ENCODE data around the gene TLK1.

The TLK1 gene

GRCh38 chr2:171009386-171009785, 151.3 kb downstream of the TLK1 start:
- no peak for DNase-seq (ENCODE audit: low read depth in 2 of 3, low spot score in 1 of 3)

DNA sequence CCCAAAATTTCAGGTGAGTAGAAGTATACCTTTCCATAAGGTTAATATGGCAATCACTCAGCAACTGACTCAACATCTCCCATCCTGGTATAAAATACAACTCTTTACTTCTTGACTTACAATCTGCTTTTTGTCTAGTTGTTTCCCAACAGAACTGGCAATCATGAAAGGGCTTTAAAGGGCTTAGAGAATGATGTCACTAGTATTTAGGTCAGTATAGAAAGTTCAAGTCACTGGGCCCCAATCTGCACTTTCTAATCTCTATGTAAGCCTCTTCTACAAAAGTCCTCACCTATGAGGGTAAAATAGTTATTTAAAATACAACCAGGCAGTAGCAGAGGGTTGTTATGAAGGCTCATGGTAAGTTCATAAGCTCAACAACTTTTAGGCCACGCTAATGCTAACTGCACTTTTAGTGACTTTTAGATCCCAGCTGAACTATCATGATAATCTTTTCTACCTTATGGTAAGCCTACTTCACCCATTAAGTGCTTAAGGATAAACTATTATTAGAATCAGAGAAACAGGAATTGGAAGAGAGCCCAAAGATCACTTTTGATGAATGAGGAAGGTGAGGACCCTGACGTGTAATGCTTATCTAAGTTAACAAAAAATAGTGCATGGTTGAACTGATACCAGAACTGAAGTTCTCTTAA, 152.0 kb downstream of the TLK1 start:
- DNase-seq (ENCODE audit: low read depth in 2 of 3, low spot score in 1 of 3): no peak

DNA sequence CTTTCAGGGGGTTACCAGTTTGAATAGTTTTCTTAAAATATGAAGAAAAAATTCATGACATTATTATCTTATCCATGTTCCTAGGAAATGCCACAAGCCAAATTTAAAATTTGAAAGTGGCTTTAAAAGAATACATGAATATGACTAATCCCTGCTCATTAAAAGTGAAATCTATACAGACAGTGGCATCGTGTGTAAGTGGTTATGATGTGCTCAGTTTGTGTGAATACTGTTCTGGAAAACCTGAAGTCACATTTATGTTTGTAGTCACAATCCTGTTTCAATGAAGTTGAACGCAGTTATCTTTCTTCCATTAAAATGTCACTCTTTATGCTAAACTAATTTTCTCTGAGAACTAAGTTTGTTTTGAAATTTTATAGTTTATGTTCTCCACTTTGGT, 155.9 kb downstream of the TLK1 start:
- no peak for DNase-seq (ENCODE audit: low read depth in 2 of 3, low spot score in 1 of 3)

GRCh38 chr2:171004363-171004762, 156.3 kb downstream of the TLK1 start:
- DNase-seq (ENCODE audit: low read depth in 2 of 3, low spot score in 1 of 3): no peak

DNA sequence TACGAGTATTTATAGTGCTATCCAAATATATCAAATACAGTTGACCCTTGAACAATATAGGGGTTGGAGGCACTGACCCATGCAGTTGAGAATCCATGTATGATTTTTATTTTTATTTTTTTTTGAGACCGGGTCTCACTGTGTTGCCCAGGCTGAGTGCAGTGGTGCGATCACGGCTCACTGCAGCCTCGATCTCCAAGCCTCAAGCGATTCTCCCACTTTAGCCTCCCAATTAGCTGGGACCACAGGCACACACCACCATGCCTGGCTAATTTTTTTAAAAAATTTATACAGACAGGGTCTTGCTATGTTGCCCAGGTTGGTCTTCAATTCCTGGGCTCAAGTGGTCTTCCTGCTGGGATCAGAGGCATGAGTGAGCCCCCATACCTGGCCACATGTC, 161.0 kb downstream of the TLK1 start:
- no peak for DNase-seq (ENCODE audit: low read depth in 2 of 3, low spot score in 1 of 3)

- DNase-seq (ENCODE audit: low read depth in 2 of 3, low spot score in 1 of 3): no peak
Observed at GRCh38 chr2:170997893-170998597, 162.6 kb downstream of the TLK1 start.

DNA sequence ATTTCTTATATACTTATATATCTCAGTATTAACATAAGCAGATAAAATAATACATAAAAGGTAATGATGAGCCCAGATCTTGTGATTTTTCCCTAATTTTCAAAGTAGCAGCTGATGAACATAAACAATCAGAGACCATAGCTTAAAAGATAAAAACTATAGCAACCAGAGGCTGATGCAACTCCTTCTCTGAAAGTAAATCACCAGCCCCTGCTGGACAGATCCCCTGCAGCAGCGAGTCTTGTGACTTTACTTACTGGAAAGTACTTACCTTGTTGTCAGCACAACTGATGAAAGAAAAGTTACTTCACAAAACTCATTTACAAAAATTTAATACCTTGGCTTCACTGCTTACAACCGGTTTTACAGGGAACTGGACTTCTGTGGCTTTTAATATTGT, 164.4 kb downstream of the TLK1 start:
- no peak for DNase-seq (ENCODE audit: low read depth in 2 of 3, low spot score in 1 of 3)

- no peak for DNase-seq (ENCODE audit: low read depth in 2 of 3, low spot score in 1 of 3)
Observed at GRCh38 chr2:170991398-170992182, 169.1 kb downstream of the TLK1 start.

- no peak for DNase-seq (ENCODE audit: low read depth in 2 of 3, low spot score in 1 of 3)
Observed at GRCh38 chr2:170986566-170987258, 174.0 kb downstream of the TLK1 start.

DNA sequence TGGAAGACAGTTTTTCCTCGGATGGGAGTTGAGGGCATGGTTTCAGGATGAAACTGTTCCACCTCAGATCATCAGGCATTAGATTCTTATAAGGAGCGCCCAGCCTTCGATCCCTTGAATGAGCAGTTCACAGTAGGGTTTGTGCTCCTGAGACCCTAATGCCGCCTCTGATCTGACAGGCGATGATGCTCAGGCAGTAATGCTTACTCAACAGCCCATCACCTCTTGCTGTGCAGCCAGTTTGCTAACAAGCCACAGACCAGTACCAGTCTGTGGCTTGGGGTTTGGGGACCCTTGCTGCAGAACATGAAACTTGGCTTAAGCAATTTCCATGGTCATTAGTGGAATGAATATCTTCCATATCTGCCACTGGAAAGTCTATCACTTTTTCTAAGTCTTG, 175.3 kb downstream of the TLK1 start:
- no peak for DNase-seq (ENCODE audit: low read depth in 2 of 3, low spot score in 1 of 3)

- DNase-seq (ENCODE audit: low read depth in 2 of 3, low spot score in 1 of 3): no peak
Observed at GRCh38 chr2:170984079-170984478, 176.6 kb downstream of the TLK1 start.

DNA sequence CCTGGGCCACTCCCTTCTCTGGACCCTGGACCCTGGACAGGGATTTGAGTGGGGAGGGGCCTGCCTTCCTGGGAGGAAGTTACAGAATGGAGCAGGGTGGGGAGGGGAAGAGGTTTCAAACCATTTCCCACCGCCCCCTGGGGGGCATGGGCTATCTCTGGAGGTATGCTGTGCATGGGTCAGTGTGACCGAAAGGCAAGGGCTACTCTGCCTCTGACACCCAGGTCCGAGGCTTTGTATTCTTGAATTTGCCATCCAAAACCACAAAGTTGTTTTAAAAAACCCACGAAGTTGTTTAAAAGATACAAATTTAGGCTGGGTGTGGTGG, 184.8 kb downstream of the TLK1 start:
- DNase-seq (ENCODE audit: low read depth in 2 of 3, low spot score in 1 of 3): no peak

DNA sequence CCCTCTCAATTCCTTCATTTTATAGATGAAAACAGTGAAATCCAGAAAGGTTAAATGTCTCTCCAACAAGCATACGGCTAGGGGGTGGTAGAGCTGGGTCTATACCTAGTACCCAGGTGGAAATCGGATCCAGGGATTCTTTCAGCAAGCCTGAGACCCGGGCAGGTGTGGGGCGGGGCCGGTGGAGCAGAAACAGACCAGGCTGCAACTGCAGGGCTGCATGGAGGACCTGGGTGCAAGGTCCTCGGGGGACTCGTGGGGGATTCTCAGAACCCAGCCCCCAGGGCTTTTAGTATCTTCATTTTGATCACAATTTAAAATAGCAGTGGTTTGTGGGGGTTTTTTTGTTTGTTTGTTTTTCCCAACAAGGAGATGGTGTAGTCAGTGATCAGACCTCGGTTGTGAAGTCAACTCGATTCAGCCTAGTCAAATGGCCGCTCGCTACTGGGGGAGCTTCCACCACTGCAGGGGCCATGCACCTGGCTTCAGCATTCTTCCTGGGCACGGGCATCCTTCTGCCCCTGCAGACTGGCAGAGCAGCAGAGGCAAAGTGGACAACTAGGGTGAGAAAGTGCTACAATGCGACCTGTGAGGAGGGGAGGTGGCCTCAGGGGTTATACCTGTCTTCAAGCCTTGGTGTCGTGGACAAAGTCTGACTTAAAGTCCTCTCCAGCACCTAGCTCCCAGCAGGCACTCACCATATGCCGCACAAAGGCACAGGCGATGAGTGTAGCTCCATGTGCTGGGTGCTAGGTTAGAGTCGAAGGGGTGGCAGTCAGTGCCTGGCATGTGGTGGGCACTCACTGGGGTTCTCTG, 185.4 kb downstream of the TLK1 start:
- DNase-seq (ENCODE audit: low read depth in 2 of 3, low spot score in 1 of 3): no peak

- DNase-seq (ENCODE audit: low read depth in 2 of 3, low spot score in 1 of 3): no peak
Observed at GRCh38 chr2:170974304-170974993, 186.2 kb downstream of the TLK1 start.

- peak; percentile 81 to 84 (median 82) for DNase-seq (ENCODE audit: low read depth in 2 of 3, low spot score in 1 of 3)
Observed at GRCh38 chr2:170973492-170974303, 187.0 kb downstream of the TLK1 start.

- no peak for DNase-seq (ENCODE audit: low read depth in 2 of 3, low spot score in 1 of 3)
Observed at GRCh38 chr2:170973225-170973491, 187.5 kb downstream of the TLK1 start.

DNA sequence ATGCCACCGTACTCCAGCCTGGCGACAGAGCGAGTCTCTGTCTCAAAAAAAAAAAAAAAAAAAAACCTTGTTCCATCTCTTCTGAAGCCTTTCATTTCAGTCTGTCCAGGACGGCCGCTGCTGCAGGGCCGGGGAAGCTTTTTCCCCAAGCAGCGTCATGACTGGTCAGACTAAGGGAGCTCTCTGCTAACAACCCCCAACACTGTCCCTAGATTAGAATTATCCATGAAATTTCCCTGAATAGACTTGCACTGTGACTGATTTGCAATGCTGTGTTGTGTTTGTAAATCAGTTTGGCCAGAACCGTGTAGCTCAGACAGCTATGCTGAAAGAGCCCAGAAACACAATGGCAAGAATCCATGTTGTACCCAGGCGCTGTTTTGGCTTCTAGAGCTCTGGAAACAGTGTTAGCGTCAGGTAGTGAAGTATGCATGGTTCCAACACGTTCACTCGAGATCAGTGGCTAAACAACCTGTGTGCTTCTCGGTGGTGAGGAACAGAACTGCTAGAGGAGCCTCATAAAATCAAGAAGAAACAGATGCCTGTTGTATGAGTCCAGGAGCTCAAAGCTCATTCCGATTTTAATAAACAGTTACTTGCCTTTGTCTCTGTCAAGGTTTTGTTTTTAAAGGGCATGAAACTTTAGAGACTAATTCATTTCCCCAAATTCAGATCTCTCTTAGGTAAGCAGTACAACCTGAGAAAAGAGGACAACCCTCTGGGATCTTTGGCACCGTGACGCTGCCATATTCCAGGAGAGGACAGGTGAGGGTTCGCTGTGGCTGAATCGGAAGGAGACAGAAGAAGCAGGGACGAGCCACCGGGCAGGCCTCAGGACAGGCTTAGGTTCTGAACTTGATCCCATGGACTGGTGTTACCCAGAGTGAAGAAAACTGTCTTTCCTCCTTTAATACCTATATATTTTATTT, 188.1 kb downstream of the TLK1 start:
- DNase-seq (ENCODE audit: low read depth in 2 of 3, low spot score in 1 of 3): no peak

- DNase-seq (ENCODE audit: low read depth in 2 of 3, low spot score in 1 of 3): no peak
Observed at GRCh38 chr2:170971071-170971470, 189.6 kb downstream of the TLK1 start.
